Smooth muscle cell (in vitro differentiated cells): ENCODE data around the gene CHPF. TPM values are rescaled to one million over a fixed set of nuclear protein-coding genes. Genes with fewer than 3 reads are reported as not detected.

Experiments
- DNase-seq: peaks from one replicate; lab custom pipeline; 2025; ENCODE audit not compliant: unreplicated experiment; lab: John Stamatoyannopoulos, UW
- H2AFZ ChIP-seq: fragments of 200-600 bp; sonication (generic); 2 replicates; pipeline ENCODE4 v1.6.0; 2016; ENCODE audit warnings: antibody characterized with exemption, low read depth, mild to moderate bottlenecking
- H3F3A ChIP-seq: fragments of 200-600 bp; sonication (generic); 2 replicates; pipeline ENCODE4 v1.6.0; 2017; ENCODE audit warnings: antibody characterized with exemption, low read depth
- H3K27ac ChIP-seq: fragments of 200-600 bp; sonication (generic); 2 replicates; pipeline ENCODE4 v1.5.1; 2016; ENCODE audit warnings: low read depth, mild to moderate bottlenecking
- H3K27me3 ChIP-seq: fragments of 200-600 bp; sonication (generic); 2 replicates; pipeline ENCODE4 v1.6.1; 2016; ENCODE audit warnings: low read depth, mild to moderate bottlenecking
- H3K36me3 ChIP-seq: fragments of 200-600 bp; sonication (generic); 2 replicates; pipeline ENCODE4 v1.5.1; 2016; ENCODE audit warnings: low read depth
- H3K4me1 ChIP-seq: fragments of 200-600 bp; sonication (generic); 2 replicates; pipeline ENCODE4 v1.5.1; 2016; ENCODE audit warnings: low read depth
- H3K4me2 ChIP-seq: fragments of 200-600 bp; sonication (generic); 2 replicates; pipeline ENCODE4 v1.6.0; 2016; ENCODE audit warnings: mild to moderate bottlenecking
- H3K4me3 ChIP-seq: fragments of 200-600 bp; sonication (generic); 2 replicates; pipeline ENCODE4 v1.5.1; 2016; ENCODE audit warnings: mild to moderate bottlenecking
- H3K79me2 ChIP-seq: fragments of 200-600 bp; sonication (generic); 2 replicates; pipeline ENCODE4 v1.6.0; 2016; ENCODE audit warnings: low read depth, mild to moderate bottlenecking
- H3K9ac ChIP-seq: fragments of 200-600 bp; sonication (generic); 2 replicates; pipeline ENCODE4 v1.6.0; 2016; ENCODE audit warnings: low read depth
- H3K9me3 ChIP-seq: fragments of 200-600 bp; sonication (generic); replicated peaks from 2 replicates; pipeline ENCODE4 v1.5.1; 2016; ENCODE audit warnings: low read depth
- H4K20me1 ChIP-seq: fragments of 200-600 bp; sonication (generic); 2 replicates; pipeline ENCODE4 v1.6.0; 2016; ENCODE audit warnings: low read depth
- CTCF ChIP-seq: fragments of 200-600 bp; sonication (generic); IDR thresholded peaks from 2 replicates; pipeline ENCODE4 v1.5.1; 2017; ENCODE audit warnings: borderline replicate concordance, mild to moderate bottlenecking, antibody characterized with exemption; ENCODE audit not compliant: insufficient read depth, poor library complexity, severe bottlenecking
- WGBS: methylation state at CpG from one replicate; pipeline ENCODE4 v1.1.7; 2016; ENCODE audit warnings: low lambda C conversion rate; 5-methylcytosine and 5-hydroxymethylcytosine counted together
- polyA plus RNA-seq: library from polyadenylated mRNA; unstranded; fragments of >200 nt; fragmentation: Nextera tagmentation; extraction: Ambion mirVana; gene quantifications from 2 replicates; pipeline ENCODE4 v1.2.1, GENCODE V29; 2016
- total RNA-seq: library from RNA; depleted of rRNA; stranded (reverse); fragments of >200 nt; gene quantifications from 2 replicates; pipeline ENCODE4 v1.2.3, GENCODE V29; 2014

CHPF gene
- total and polyA plus RNA-seq, 2 experiments from 2014 or later: 141 to 344 TPM

- no peak for DNase-seq
- no peaks in the 10 kb centered on the region for H3K79me2 ChIP-seq
- 40% methylated on average over 15 of the region's 16 CpGs for WGBS
- H3F3A ChIP-seq: no peaks in the 10 kb centered on the region
- no peak overlapping the region for H2AFZ ChIP-seq
- H3K27me3 ChIP-seq: peaks cover 21% of the 10 kb centered on the region
- no peaks in the 10 kb centered on the region for H3K36me3 ChIP-seq
- no peak overlapping the region for H3K27ac ChIP-seq
- no peak overlapping the region for H3K4me3 ChIP-seq
- peaks cover 9% of the 10 kb centered on the region for H4K20me1 ChIP-seq
- TF ChIP-seq CTCF: no peak
- H3K9ac ChIP-seq: no peak overlapping the region
- H3K4me2 ChIP-seq: peak overlapping the region; percentile 71
- peaks cover 54% of the 10 kb centered on the region for H3K4me1 ChIP-seq
- no peaks in the 10 kb centered on the region for H3K9me3 ChIP-seq
Measured at GRCh38 chr2:219512524-219513216, 30.9 kb downstream of the CHPF start.

GRCh38 chr2:219511547-219512325 lies 31.9 kb downstream of the CHPF start:
- Histone ChIP-seq H3K4me2 (no peak overlapping the region), H3K27me3 (peaks cover 21% of the 10 kb centered on the region), H2AFZ (no peak overlapping the region), H3K27ac (no peak overlapping the region), H4K20me1 (peaks cover 12% of the 10 kb centered on the region), H3K36me3 (no peaks in the 10 kb centered on the region), H3K79me2 (no peaks in the 10 kb centered on the region), H3K9ac (no peak overlapping the region), H3K4me1 (peaks cover 58% of the 10 kb centered on the region), H3K9me3 (no peaks in the 10 kb centered on the region), H3F3A (no peaks in the 10 kb centered on the region), H3K4me3 (no peak overlapping the region)
- no peak for TF ChIP-seq CTCF
- 38% methylated on average over 11 of the region's 15 CpGs for WGBS
- no peak for DNase-seq

GRCh38 chr2:219510512-219511135 lies 33.0 kb downstream of the CHPF start:
- TF ChIP-seq CTCF: no peak
- H3K79me2 ChIP-seq: no peaks in the 10 kb centered on the region
- H3K4me2 ChIP-seq: peak overlapping the region; percentile 76
- peaks cover 60% of the 10 kb centered on the region for H3K4me1 ChIP-seq
- 31% methylated on average over 12 of the region's 22 CpGs for WGBS
- H3K27me3 ChIP-seq: peaks cover 21% of the 10 kb centered on the region
- H3K27ac ChIP-seq: no peak overlapping the region
- no peaks in the 10 kb centered on the region for H3K36me3 ChIP-seq
- H3F3A ChIP-seq: no peaks in the 10 kb centered on the region
- no peak overlapping the region for H3K9ac ChIP-seq
- DNase-seq: no peak
- no peaks in the 10 kb centered on the region for H3K9me3 ChIP-seq
- H4K20me1 ChIP-seq: peaks cover 12% of the 10 kb centered on the region
- H2AFZ ChIP-seq: no peak overlapping the region
- peak overlapping the region; percentile 43 for H3K4me3 ChIP-seq
